HepG2 (cell line): Measurements from ENCODE around the gene CDH13. TPM values are rescaled to one million over a fixed set of nuclear protein-coding genes. Genes with fewer than 3 reads are reported as not detected.

ENCODE experiments used
- ELF4 ChIP-seq: sonication (generic); formaldehyde crosslinking; IDR thresholded peaks from 2 replicates; pipeline ENCODE4 v1.5.0; 2020; ENCODE audit warnings: missing genetic modification reagents, mild to moderate bottlenecking, moderate library complexity, borderline replicate concordance
- FOXA3 ChIP-seq: IDR thresholded peaks from 2 replicates; pipeline ENCODE4 v1.6.1; 2016; ENCODE audit warnings: missing genetic modification reagents, missing compliant biosample characterization
- GFI1 ChIP-seq: sonication (generic); formaldehyde crosslinking; IDR thresholded peaks from 2 replicates; pipeline ENCODE4 v1.5.0; 2020; ENCODE audit warnings: missing genetic modification reagents, mild to moderate bottlenecking, borderline replicate concordance
- GTF3A ChIP-seq: sonication (generic); formaldehyde crosslinking; conservative IDR thresholded peaks from 2 replicates; pipeline ENCODE4 v1.4.0; 2020; ENCODE audit warnings: mild to moderate bottlenecking, missing genetic modification reagents
- HNRNPL ChIP-seq: fragments of 200-400 bp; formaldehyde crosslinking; IDR thresholded peaks from 2 replicates; pipeline ENCODE4 v1.6.1; 2017; ENCODE audit warnings: mild to moderate bottlenecking, low read depth, low read length
- HOXD1 ChIP-seq: sonication (generic); formaldehyde crosslinking; IDR thresholded peaks from 2 replicates; pipeline ENCODE4 v1.5.0; 2020; ENCODE audit warnings: missing genetic modification reagents
- MEIS2 ChIP-seq: sonication (generic); formaldehyde crosslinking; IDR thresholded peaks from 2 replicates; pipeline ENCODE4 v1.9.0; 2021; ENCODE audit warnings: mild to moderate bottlenecking, missing genetic modification reagents
- SETDB1 ChIP-seq: sonication (generic); formaldehyde crosslinking; IDR thresholded peaks from 2 replicates; pipeline ENCODE4 v1.5.1; 2020; ENCODE audit warnings: missing genetic modification reagents, mild to moderate bottlenecking, borderline replicate concordance
- SMAD3 ChIP-seq: sonication (generic); formaldehyde crosslinking; IDR thresholded peaks from 2 replicates; pipeline ENCODE4 v1.4.0; 2020; ENCODE audit warnings: missing genetic modification reagents
- STAT5B ChIP-seq: sonication (generic); formaldehyde crosslinking; IDR thresholded peaks from 2 replicates; pipeline ENCODE4 v1.4.0; 2020; ENCODE audit warnings: missing genetic modification reagents
- TEAD2 ChIP-seq: sonication (generic); formaldehyde crosslinking; IDR thresholded peaks from 2 replicates; pipeline ENCODE4 v1.9.0; 2021; ENCODE audit warnings: missing genetic modification reagents
- ZNF572 ChIP-seq: sonication (generic); formaldehyde crosslinking; IDR thresholded peaks from 2 replicates; pipeline ENCODE4 v1.5.1; 2020; ENCODE audit warnings: mild to moderate bottlenecking, missing genetic modification reagents
- ZNF788 ChIP-seq: sonication (generic); formaldehyde crosslinking; IDR thresholded peaks from 2 replicates; pipeline ENCODE4 v1.5.0; 2020; ENCODE audit warnings: mild to moderate bottlenecking, missing genetic modification reagents, borderline replicate concordance
- ZNF816 ChIP-seq: sonication (generic); formaldehyde crosslinking; IDR thresholded peaks from 2 replicates; pipeline ENCODE4 v1.8.0; 2022; ENCODE audit warnings: missing genetic modification reagents, mild to moderate bottlenecking, borderline replicate concordance
- polyA plus RNA-seq, 8 experiments: library from polyadenylated mRNA; depleted of rRNA in 3 of 8; stranded (reverse) in 7 of 8; unstranded in 1 of 8; fragments of >200 nt; fragmentation: Illumina TruSeq in 4 of 8; extraction: Trizol in 4 of 8; gene quantifications; 2 replicates each; pipeline versions ENCODE4 v1.2.1 to v1.2.3, GENCODE V29; 2011 to 2016; ENCODE audit warnings: low read depth in 4 of 8, missing spikeins in 1 of 8, mixed read lengths in 1 of 8; ENCODE audit not compliant: insufficient read depth in 1 of 8
- total RNA-seq, 5 experiments: library from RNA; depleted of rRNA; stranded (reverse); fragments of >200 nt; fragmentation: Illumina TruSeq; extraction: Trizol; gene quantifications; 2 replicates each; pipeline ENCODE4 v1.2.3, GENCODE V29; 2016; ENCODE audit warnings: low read depth in 1 of 5
- TF ChIP-seq, protein P1 (sequence below): sonication (generic); formaldehyde crosslinking; IDR thresholded peaks from 2 replicates; pipeline ENCODE4 v1.9.0; 2021; ENCODE audit warnings: missing genetic modification reagents, borderline replicate concordance
- TF ChIP-seq, protein P2 (sequence below): sonication (generic); formaldehyde crosslinking; IDR thresholded peaks from 2 replicates; pipeline ENCODE4 v1.4.0; 2020; ENCODE audit warnings: mild to moderate bottlenecking, missing genetic modification reagents, borderline replicate concordance
- TF ChIP-seq, protein P3 (sequence below): sonication (generic); formaldehyde crosslinking; IDR thresholded peaks from 2 replicates; pipeline ENCODE4 v1.8.1; 2023; ENCODE audit warnings: mild to moderate bottlenecking, moderate library complexity, missing genetic modification reagents
- TF ChIP-seq, protein P4 (sequence below): IDR thresholded peaks from 2 replicates; pipeline ENCODE4 v1.6.1; 2018; ENCODE audit warnings: missing genetic modification reagents
- TF ChIP-seq, protein P5 (sequence below): sonication (generic); formaldehyde crosslinking; IDR thresholded peaks from 2 replicates; pipeline ENCODE4 v1.4.0; 2020; ENCODE audit warnings: missing genetic modification reagents
- TF ChIP-seq, protein P6 (sequence below): sonication (generic); formaldehyde crosslinking; IDR thresholded peaks from 2 replicates; pipeline ENCODE4 v1.8.0; 2022; ENCODE audit warnings: mild to moderate bottlenecking, missing genetic modification reagents; ENCODE audit not compliant: insufficient replicate concordance

Gene CDH13
- total and polyA plus RNA-seq, 2 of the 13 experiments (the other 11 are each of a cell fraction or from before 2014, with no cell fraction given) = not detected

DNA sequence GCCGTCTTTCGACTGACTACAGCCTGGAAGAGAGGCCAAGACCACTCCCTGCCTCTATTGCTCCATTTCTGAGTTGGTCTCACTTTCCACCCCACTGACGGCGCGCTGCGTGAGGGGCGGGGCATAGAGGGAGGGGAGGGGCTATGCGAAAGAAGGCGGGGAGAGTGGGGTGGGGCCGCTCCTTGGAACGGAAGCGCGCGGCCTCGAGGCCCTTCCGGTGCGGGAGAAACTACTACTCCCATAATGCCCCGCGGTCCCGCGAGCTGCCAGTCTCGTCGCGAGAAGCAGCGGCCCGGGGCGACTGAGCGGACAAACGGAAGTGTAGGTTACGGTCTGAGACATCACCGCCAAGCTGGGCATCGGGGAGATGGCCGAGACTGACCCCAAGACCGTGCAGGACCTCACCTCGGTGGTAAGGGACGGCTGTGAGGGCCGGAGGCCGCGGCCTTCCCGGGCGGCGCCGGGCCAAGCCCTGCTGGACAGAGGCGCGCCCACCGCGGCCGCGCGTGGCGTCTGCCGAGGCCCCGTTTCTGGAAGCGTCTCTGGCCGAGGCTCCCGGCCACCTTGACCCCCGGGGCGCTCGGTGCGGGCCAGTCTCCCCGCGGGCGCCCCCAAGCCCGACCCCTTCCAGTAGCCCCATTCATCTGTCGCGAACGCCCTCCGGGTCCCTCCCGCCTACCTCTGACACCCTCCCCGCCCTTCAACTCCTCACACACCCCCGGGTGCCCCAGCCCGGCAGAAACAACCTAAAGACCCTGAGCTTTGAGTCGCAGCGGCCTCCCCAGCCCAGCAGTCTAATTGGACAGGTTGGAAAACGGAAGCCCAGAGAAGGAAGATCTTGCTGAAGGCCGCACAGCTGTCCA lies 1181.2 kb downstream of the CDH13 start, which contains the start of gene HSBP1 (continued):
- TF ChIP-seq, protein P1, sequence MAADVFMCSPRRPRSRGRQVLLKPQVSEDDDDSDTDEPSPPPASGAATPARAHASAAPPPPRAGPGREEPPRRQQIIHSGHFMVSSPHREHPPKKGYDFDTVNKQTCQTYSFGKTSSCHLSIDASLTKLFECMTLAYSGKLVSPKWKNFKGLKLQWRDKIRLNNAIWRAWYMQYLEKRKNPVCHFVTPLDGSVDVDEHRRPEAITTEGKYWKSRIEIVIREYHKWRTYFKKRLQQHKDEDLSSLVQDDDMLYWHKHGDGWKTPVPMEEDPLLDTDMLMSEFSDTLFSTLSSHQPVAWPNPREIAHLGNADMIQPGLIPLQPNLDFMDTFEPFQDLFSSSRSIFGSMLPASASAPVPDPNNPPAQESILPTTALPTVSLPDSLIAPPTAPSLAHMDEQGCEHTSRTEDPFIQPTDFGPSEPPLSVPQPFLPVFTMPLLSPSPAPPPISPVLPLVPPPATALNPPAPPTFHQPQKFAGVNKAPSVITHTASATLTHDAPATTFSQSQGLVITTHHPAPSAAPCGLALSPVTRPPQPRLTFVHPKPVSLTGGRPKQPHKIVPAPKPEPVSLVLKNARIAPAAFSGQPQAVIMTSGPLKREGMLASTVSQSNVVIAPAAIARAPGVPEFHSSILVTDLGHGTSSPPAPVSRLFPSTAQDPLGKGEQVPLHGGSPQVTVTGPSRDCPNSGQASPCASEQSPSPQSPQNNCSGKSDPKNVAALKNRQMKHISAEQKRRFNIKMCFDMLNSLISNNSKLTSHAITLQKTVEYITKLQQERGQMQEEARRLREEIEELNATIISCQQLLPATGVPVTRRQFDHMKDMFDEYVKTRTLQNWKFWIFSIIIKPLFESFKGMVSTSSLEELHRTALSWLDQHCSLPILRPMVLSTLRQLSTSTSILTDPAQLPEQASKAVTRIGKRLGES = no peak
- TF ChIP-seq SETDB1 (CRISPR knock-in tag) (no peak), GTF3A (CRISPR knock-in tag) (no peak), ZNF788 (CRISPR knock-in tag) (no peak; the same call in 1 of the 2 replicates), GFI1 (no peak), STAT5B (CRISPR knock-in tag) (no peak), ZNF816 (CRISPR knock-in tag) (no peak), SMAD3 (CRISPR knock-in tag) (peak; percentile 67; the same call in 1 of the 2 replicates), MEIS2 (CRISPR knock-in tag) (peak; percentile 86), HNRNPL (no peak), ELF4 (no peak), TEAD2 (CRISPR knock-in tag) (no peak), FOXA3 (CRISPR knock-in tag) (peak; percentile 48), ZNF572 (CRISPR knock-in tag) (peak; percentile 70; the same call in 1 of the 2 replicates), HOXD1 (peak; percentile 37; the same call in 1 of the 2 replicates)
- TF ChIP-seq, protein P2, sequence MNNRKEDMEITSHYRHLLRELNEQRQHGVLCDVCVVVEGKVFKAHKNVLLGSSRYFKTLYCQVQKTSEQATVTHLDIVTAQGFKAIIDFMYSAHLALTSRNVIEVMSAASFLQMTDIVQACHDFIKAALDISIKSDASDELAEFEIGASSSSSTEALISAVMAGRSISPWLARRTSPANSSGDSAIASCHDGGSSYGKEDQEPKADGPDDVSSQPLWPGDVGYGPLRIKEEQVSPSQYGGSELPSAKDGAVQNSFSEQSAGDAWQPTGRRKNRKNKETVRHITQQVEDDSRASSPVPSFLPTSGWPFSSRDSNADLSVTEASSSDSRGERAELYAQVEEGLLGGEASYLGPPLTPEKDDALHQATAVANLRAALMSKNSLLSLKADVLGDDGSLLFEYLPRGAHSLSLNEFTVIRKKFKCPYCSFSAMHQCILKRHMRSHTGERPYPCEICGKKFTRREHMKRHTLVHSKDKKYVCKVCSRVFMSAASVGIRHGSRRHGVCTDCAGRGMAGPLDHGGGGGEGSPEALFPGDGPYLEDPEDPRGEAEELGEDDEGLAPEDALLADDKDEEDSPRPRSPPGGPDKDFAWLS (CRISPR knock-in tag) = no peak
- TF ChIP-seq, protein P3, sequence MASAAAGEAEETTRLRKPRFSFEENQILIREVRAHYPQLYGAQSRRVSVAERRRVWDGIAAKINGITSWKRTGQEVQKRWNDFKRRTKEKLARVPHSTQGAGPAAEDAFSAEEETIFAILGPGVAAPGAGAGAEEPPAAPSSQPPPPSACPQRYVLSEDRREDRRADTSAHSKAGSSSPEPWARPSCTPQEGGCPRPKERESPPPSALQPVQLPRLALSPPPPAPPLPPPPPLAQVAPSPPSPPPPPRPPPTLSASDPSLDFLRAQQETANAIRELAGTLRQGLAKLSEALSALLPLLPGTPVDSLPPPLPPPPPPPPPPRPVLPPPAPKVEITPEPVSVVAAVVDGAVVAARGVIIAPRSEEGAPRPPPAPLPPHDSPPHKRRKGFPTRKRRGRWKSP = 0 out of 2 replicates have a peak, but pooled peaks have one; percentile 16
- TF ChIP-seq, protein P4, sequence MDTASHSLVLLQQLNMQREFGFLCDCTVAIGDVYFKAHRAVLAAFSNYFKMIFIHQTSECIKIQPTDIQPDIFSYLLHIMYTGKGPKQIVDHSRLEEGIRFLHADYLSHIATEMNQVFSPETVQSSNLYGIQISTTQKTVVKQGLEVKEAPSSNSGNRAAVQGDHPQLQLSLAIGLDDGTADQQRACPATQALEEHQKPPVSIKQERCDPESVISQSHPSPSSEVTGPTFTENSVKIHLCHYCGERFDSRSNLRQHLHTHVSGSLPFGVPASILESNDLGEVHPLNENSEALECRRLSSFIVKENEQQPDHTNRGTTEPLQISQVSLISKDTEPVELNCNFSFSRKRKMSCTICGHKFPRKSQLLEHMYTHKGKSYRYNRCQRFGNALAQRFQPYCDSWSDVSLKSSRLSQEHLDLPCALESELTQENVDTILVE (CRISPR knock-in tag) = peak; percentile 90
- TF ChIP-seq, protein P5, sequence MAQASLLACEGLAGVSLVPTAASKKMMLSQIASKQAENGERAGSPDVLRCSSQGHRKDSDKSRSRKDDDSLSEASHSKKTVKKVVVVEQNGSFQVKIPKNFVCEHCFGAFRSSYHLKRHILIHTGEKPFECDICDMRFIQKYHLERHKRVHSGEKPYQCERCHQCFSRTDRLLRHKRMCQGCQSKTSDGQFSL = no peak
- TF ChIP-seq, protein P6, sequence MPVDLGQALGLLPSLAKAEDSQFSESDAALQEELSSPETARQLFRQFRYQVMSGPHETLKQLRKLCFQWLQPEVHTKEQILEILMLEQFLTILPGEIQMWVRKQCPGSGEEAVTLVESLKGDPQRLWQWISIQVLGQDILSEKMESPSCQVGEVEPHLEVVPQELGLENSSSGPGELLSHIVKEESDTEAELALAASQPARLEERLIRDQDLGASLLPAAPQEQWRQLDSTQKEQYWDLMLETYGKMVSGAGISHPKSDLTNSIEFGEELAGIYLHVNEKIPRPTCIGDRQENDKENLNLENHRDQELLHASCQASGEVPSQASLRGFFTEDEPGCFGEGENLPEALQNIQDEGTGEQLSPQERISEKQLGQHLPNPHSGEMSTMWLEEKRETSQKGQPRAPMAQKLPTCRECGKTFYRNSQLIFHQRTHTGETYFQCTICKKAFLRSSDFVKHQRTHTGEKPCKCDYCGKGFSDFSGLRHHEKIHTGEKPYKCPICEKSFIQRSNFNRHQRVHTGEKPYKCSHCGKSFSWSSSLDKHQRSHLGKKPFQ (CRISPR knock-in tag) = no peak
